Measurements from ENCODE around the gene BRMS1.
A peak's percentile ranks its signal among the peaks of the same experiment; 100 is the strongest.
"Not testable (repeated sequence)": the region's sequence is repeated elsewhere in the genome, so short reads cannot be mapped to it uniquely, and the experiment has no call there.

The BRMS1 gene

GRCh38 chr11:66311965-66312548 is 32.8 kb downstream of the BRMS1 start:
- no peak; the same call in 1 of the 2 replicates for TF ChIP-seq CTCF (IDR thresholded peaks at IDR 0.05; ENCODE audit: low read depth, low read length)
- peak overlapping the region; percentile 66 for H3K4me3 ChIP-seq (ENCODE audit: low read depth, low read length)

DNA sequence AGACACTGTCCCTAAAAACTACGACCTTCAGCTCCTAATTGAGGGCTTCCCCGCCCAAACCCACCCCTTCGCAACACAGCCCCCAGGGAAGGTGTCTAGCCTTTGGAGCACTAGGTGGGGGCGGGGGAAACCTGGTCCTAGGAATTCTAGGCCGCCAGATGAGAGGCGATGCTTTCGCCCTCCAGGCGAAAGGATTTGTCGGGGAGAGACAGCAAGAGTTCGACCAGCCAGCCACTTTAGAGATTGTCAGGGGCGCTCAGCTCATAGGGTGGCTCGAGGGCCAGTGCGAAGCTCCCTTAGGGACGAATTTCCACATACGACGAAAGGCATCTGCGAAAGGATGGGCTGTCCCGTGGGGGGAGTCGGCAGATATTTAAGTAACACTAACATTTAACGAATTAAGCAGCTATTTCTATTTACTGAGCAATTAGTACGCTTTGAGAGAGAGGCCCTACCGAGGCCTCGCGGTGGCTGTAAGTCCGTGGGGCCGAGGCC is 33.4 kb downstream of the BRMS1 start:
- H3K4me3 ChIP-seq (ENCODE audit: low read depth, low read length), result peak overlapping the region; percentile 66
- peak; percentile 92; the same call in 1 of the 2 replicates for TF ChIP-seq CTCF (IDR thresholded peaks at IDR 0.05; ENCODE audit: low read depth, low read length)

DNA sequence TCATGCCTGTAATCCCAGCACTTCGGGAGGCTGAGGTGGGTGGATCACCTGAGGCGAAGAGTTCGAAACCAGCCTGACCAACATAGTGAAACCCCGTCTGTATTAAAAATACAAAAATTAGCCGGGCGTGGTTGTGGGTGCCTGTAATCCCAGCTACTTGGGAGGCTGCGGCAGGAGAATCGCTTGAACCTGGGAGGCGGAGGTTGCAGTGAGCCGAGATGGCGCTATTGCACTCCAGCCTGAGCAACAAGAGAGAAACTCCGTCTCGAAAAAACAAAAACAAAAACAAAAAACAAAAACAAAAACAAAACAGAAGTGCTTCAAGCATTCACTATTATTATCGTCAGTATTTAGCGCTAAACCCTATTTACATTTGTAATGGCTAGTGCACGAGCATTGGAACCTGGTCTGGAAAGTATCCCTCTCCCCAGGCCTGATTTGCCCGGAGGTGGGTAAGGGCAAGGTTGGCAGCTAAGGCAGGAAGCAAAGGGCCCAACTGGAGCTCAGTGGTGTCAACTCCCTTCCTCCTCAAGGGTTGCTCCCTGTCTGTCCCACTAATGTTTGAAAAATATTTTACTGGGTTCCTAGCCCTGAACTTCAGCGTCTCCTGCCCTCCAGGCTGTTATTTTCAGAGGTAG is 34.0 kb downstream of the BRMS1 start:
- H3K4me3 ChIP-seq (ENCODE audit: low read depth, low read length), result not testable (repeated sequence)

DNA sequence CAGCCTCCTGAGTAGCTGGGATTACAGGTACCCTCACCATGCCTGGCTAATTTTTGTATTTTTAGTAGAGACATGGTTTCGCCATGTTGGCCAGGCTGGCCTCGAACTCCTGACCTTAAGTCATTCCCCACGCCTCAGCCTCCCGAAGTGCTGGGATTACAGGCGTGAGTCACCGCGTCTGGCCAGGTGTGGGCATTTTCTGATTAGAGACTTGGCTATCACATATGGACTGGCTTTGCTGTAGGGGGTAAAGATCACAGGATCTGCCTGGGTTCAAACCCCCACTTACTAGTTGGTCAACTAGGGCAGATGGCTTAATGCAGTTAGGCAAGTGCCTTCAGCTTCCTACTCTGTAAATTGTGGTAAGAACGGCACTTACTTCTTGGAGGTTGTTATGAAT is 34.6 kb downstream of the BRMS1 start:
- H3K4me3 ChIP-seq (ENCODE audit: low read depth, low read length), result no peak overlapping the region
- TF ChIP-seq CTCF (IDR thresholded peaks at IDR 0.05; ENCODE audit: low read depth, low read length), result no peak

- H3K4me3 ChIP-seq (ENCODE audit: low read depth, low read length), result no peak overlapping the region
- no peak for TF ChIP-seq CTCF (IDR thresholded peaks at IDR 0.05; ENCODE audit: low read depth, low read length)
Measured at GRCh38 chr11:66309475-66309874, 35.4 kb downstream of the BRMS1 start.

- no peak for TF ChIP-seq CTCF (IDR thresholded peaks at IDR 0.05; ENCODE audit: low read depth, low read length)
- H3K4me3 ChIP-seq (ENCODE audit: low read depth, low read length), result no peak overlapping the region
Measured at GRCh38 chr11:66302656-66303055, 42.2 kb downstream of the BRMS1 start.

DNA sequence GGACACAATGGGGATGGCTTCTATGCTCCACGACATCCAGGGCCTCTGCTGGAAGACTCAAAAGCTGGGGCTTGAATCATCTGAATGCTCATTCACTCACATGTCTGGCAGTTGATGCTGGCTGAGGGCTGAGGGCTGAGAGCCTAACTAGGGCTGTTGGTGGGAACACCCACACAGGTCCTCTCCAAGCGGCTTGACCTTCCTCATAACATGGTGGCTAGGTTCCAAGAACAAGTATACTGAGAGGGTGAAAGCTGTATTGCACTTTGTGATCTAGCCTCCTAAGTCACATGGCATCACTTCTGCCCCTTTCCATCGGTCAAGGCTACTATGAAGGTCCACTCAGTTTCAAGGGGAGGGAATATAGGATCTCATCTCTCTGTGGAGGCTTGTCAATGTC is 45.7 kb downstream of the BRMS1 start:
- no peak for TF ChIP-seq CTCF (IDR thresholded peaks at IDR 0.05; ENCODE audit: low read depth, low read length)
- H3K4me3 ChIP-seq (ENCODE audit: low read depth, low read length), result no peak overlapping the region

Data from WI38 (cell line).